GM19240 (cell line): ENCODE data around the gene BICRA.
"Not testable (repeated sequence)": the region's sequence is repeated elsewhere in the genome, so short reads cannot be mapped to it uniquely, and the experiment has no call there.

Experiments used
- DNase-seq: peaks from one replicate; pipeline ENCODE4 v3.0.0; 2011; ENCODE audit warnings: low spot score; ENCODE audit not compliant: insufficient read length

The BICRA gene

GRCh38 chr19:47630594-47630993 is 21.7 kb downstream of the BICRA start:
- DNase-seq: no peak

DNA sequence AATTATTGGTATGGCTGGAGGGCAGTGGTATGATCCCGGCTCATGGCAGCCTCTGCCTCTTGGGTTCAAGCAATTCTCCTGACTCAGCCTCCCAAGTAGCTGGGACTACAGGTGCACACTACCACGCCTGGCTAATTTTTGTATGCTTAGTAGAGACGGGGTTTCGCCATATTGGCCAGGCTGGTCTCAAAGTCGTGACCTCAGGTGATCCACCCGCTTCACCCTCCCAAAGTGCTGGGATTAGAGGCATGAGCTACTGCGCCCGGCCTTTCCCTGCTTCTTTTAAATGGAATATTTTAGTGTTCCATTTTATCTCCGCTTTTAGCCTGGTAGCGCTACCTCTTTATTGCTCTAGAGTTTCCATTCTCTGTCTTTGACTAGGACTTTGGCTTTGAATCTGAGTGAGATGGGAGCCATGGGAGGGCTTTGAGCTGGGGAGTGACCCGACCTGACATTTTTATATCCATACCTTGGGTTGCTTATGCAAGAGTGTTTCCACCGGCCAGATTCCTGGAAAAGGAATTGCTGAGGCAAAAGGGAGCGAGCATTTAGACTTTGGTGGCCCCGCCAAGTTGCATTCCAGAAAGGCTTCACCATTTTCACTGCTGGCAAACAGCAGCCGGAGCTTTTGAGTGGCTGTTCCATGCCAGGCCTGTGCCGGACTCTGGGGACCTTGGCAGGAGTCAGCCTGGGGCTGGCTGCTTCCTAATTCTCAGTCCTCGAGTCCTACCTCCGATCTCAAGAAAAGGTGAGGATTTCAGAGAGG is 22.9 kb downstream of the BICRA start:
- no peak for DNase-seq

GRCh38 chr19:47633517-47633916 is 24.6 kb downstream of the BICRA start:
- DNase-seq: no peak

- no peak for DNase-seq
These were observed 25.1 kb downstream of the BICRA start for GRCh38 chr19:47633996-47634395.

GRCh38 chr19:47635152-47635754 is 26.3 kb downstream of the BICRA start:
- not testable (repeated sequence) for DNase-seq

- DNase-seq: no peak
These were observed 28.6 kb downstream of the BICRA start for GRCh38 chr19:47637550-47637949.

GRCh38 chr19:47641891-47642485 is 33.1 kb downstream of the BICRA start:
- DNase-seq: no peak

DNA sequence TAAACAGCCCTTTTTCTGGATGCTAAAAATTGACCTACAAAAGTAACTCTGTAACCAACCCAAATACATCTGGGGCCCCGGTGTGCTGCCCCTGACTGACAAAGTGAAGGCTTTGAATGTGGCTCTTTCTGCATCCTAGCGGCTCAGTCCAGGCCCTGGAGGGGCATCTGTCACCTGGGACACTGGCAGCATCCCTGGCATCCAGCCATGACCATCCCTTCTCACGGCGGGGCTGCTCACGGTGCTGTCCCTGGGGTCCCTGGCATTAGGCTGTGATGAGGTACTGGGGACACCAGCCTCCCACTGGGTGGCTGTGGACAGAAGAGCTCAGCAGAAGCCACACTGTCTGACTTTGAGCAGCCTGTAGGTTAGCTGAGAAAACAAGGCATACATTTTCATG is 34.3 kb downstream of the BICRA start:
- DNase-seq: no peak

DNA sequence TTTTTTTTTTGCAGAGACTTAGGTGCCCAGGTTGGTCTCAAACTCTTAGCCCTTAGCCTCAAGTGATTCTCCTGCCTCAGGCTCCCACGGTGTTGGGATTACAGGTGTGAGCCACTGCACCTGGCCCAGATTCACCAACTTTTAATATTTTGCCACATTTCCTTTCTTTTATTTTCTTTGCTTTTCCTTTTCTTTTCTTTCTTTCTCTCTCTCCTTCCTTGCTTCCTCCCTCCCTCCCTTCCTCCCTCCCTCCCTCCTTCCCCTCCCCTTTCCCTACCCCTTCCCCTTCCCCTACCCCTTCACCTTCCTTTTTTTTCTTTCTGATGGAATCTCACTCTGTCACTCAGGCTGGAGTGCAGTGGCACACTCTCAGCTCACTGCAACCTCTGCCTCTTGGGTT is 35.3 kb downstream of the BICRA start:
- DNase-seq: no peak

DNA sequence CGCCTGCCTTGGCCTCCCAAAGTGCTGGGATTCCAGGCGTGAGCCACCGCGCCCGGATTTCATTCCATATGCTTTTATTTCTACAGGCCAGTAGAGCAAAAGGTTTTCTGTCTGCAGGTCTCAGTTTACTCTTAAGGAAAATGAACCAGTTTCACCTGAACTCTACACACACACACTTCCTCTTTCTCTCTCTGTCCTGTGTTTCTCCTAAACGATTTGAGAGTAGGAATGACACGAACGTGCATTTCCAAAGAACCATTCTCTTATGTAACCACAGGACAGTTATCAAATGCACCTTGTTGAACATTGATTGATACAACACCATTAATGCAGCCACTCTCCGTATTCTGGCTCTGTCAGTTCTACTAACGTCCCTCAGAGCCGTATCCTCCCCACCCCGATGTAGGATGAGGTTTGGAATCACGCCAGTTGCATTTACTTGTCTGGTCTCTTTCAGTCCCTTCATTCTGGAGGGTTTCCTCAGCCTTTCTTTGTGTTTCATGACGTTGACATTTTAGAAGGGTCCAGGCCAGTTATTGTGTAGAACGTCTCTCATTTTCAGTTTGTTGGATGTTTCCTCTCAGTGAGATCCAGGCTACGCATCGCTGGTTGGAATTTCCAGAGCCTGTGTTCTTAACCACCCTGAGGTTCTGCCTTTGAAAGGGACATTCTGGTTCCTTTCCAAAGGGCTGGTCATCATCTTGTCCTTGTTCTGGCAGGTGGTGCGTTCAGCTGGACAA is 36.0 kb downstream of the BICRA start:
- DNase-seq: no peak

- DNase-seq: no peak
These were observed 38.0 kb downstream of the BICRA start for GRCh38 chr19:47646924-47647323.

GRCh38 chr19:47649588-47649987 is 40.7 kb downstream of the BICRA start:
- DNase-seq: no peak

DNA sequence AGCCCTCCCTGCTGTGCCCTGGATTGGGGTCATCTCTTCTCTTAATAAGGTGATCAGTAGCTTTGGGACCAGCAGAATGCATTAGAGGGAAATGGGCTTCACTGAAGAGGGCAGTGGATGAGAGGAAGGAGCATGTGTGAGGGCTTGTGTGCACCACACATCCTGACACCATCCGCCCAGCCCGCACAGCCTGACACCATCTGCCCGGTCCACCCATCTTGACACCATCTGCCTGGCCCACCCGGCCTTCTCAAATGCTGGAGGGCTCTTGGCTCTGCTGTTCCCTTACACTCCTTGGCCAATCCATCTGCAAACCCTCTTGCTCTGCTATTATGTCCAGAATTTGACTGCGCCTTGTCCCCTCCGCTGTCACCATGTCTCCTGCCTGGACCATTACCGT is 41.8 kb downstream of the BICRA start:
- DNase-seq: no peak

DNA sequence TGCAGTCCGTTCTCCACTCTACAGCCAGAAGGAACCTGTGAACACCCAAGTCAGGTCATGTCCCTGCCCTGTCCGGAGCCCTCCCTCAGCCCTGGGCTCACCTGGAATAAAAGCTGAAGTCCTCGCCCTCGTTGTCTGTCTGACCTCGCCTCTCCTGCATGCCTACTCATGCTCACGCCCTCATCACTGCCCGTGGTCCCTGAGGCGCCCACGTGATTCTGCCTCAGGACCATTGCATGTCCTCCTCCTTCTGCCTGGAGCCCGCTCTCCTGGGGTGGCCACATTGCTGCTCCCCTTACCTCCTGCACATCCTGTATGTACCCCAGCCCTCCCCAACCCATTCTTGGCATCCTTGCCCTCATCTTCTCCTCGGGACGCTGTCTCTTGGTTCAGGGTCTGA is 42.2 kb downstream of the BICRA start:
- no peak for DNase-seq

DNA sequence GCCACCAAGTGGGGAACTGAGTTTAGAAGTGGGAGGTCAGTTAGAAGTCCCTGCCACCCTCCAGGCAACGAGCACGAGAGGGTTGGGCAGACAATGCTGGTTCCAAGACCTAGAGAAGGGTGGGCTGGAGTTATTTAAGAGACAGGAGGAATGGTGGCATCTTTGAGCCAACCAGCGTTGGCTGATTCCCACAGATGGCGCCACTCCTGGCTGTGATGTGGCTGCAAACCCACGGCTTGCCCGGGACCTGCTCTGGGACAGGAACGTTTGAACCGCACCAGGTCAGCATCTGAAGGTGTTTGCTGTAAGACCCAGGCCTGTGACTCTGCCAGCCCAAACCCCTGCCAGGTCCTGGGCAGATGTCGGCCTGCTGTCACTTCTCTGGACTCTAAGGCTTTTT is 42.8 kb downstream of the BICRA start:
- DNase-seq: no peak

DNA sequence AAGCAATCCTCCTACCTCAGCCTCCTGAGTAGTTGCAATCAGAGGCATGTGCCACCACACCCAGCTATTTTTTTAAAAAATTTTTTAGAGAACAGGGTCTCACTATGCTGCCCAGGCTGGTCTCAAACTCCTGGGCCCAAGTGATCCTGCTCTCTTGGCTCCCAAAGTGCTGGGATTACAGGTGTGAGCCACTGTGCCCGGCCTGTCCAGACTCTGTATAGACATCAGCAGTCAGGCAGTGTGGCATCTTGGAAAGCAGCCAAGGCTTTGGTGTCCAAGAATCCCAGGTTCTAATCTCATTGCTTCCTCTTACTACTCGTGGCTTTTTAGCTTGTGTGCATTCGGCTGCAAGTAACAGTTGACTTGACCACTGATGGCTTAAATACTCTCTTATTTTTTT is 43.4 kb downstream of the BICRA start:
- no peak for DNase-seq

DNA sequence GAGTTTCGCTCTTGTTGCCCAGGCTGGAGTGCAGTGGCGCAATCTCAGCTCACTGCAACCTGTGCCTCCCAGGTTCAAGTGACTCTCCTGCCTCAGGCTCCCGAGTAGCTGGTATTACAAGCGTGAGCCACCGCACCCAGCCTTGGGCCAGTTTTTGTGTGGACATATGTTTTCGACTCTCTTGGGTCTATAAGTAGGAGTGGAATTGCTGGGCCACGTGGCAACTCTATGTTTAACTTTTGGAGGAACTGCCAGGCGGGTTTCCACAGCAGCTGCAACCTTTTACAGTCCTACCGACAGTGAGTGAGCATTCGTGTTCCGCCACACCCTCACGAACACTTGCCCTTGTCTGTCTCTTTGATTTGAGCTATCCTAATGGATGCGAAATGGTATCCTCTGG is 44.9 kb downstream of the BICRA start:
- no peak for DNase-seq

GRCh38 chr19:47657719-47658118 is 48.8 kb downstream of the BICRA start:
- DNase-seq: no peak

GRCh38 chr19:47658431-47659348 is 49.8 kb downstream of the BICRA start:
- no peak for DNase-seq

DNA sequence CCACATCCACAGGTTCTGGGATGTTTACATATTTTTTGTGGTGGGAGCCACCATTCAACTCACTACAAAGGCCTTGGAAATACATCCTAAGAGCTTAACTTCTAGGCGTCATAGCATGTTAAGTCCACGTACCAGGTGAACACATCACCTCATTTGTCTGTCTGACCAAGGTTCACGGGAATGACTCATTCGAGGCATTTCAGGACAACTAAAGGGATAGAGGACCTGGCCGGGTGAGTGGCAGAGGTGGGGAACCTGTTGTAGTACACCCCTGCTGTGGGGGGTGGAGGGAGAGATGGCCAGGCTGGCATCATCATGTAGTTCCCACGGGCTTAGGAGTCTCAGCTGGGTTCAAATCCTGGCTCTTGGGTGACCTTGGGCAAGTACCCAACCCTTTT is 51.5 kb downstream of the BICRA start:
- no peak for DNase-seq

- DNase-seq: no peak
These were observed 52.2 kb downstream of the BICRA start for GRCh38 chr19:47661161-47661560.
